ENCODE measurements around the gene UBA52. TPM values are rescaled to one million over a fixed set of nuclear protein-coding genes. Genes with fewer than 3 reads are reported as not detected.
A peak's percentile ranks its signal among the peaks of the same experiment; 100 is the strongest.

UBA52 gene
- polyA plus RNA-seq, 6 donors from 2014 or later: 1,188 to 1,782 (median 1,685) TPM

GRCh38 chr19:18566953-18567352, 4.7 kb upstream of the UBA52 start:
- Mint-ChIP-seq H3K27ac (no peak overlapping the region), H3K9me3 (no peaks in the 10 kb centered on the region), H3K4me1 (peaks cover 8 to 9% (median 8%) of the 10 kb centered on the region in 3 donors), H3K27me3 (no peaks in the 10 kb centered on the region), H3K4me3 (no peak overlapping the region), H3K36me3 (peaks cover 0 to 5% of the 10 kb centered on the region in 2 donors)
- DNase-seq: no peak
- ATAC-seq (ENCODE audit: low read depth in 2 of 2): no peak

DNA sequence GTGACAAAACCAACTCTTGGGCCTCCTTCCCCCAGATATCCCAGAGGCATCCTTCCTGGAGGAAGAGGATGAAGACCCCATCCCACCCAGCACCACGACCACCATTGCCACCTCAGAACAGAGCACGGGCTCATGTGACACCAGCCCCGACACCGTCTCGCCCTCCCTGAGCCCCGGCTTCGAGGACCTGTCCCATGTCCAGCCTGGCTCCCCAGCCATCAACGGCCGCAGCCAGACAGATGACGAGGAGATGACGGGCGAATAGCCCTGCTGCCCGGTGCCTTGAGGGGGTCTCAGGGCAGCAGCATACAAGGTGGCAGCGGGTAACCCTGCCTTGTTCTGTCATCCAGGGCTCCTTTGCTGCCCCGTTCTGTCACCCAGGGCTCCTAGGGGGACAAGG, 3.3 kb upstream of the UBA52 start:
- Mint-ChIP-seq H3K4me3 (no peak overlapping the region), H3K36me3 (peaks cover 0 to 5% of the 10 kb centered on the region in 2 donors), H3K4me1 (peaks cover 21 to 22% (median 21%) of the 10 kb centered on the region in 3 donors), H3K27ac (no peak overlapping the region), H3K9me3 (no peaks in the 10 kb centered on the region), H3K27me3 (no peaks in the 10 kb centered on the region)
- DNase-seq: no peak
- ATAC-seq (ENCODE audit: low read depth in 2 of 2): no peak

- Mint-ChIP-seq H3K27ac (peak overlapping the region in 2 of 6 donors; percentile 15 to 76), H3K27me3 (no peaks in the 10 kb centered on the region), H3K36me3 (peaks cover 0 to 10% of the 10 kb centered on the region in 2 donors), H3K4me1 (peaks cover 21 to 36% (median 27%) of the 10 kb centered on the region in 3 donors), H3K4me3 (peak overlapping the region in 4 of 8 donors; percentile 12 to 71 (median 38)), H3K9me3 (no peaks in the 10 kb centered on the region)
- ATAC-seq (ENCODE audit: low read depth in 2 of 2): no peak
- no peak for DNase-seq
Measured at GRCh38 chr19:18574691-18575291, 3.1 kb downstream of the UBA52 start.

DNA sequence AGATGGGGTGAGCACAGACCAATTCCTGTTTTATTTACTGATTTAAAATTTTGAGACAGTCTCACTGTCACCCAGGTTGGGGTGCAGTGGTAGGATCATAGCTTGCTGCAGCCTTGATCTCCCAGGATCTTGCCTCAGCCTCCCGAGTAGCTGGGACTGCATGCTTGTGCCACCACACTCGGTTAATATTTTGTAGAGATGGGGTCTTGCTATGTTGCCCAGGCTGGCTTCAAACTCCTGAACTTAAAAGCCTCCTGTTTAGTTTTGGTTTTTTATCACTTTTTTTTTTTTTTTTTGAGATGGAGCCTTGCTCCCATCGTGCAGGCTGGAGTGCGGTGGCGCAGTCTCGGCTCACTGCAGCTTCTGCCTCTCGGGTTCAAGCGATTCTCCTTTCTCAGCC, 4.7 kb downstream of the UBA52 start:
- DNase-seq (no peak), ATAC-seq (ENCODE audit: low read depth in 2 of 2) (no peak)
- Mint-ChIP-seq H3K9me3 (no peaks in the 10 kb centered on the region), H3K4me3 (peak overlapping the region in 1 of 8 donors; percentile 45), H3K4me1 (peaks cover 18 to 33% (median 25%) of the 10 kb centered on the region in 3 donors), H3K36me3 (peaks cover 0 to 10% of the 10 kb centered on the region in 2 donors), H3K27ac (no peak overlapping the region), H3K27me3 (no peaks in the 10 kb centered on the region)

DNA sequence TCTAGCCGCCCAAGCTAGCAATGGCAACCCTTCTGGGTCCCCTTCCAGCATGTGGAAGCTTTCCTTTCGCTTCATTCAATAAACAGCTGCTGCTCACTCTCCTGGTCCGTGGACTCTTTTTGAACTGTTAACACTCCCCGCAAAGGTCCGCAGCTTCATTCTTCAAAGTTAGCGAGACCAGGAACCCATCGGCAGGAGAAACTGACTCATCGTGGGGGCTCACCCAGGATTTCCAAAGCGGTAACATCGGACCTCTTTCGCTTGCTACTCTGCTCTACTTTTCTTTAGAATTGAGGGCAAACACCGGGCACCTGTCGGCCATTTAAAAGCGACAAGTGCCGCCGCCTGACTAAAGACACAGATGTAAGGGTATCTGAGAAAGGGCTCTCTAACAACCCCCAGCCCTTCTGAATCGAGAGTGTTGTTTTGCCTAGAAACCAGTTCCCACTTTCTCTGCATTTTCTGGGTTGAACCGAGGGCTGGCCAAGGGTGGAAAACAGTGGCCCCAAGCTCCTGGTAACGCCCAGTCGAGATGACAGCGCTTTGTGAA, 5.8 kb downstream of the UBA52 start:
- DNase-seq: no peak
- Mint-ChIP-seq H3K4me3 (peak overlapping the region in 3 of 8 donors; percentile 6 to 45 (median 15)), H3K36me3 (peaks cover 0 to 10% of the 10 kb centered on the region in 2 donors), H3K9me3 (no peaks in the 10 kb centered on the region), H3K4me1 (peaks cover 9 to 24% (median 18%) of the 10 kb centered on the region in 3 donors), H3K27ac (peak overlapping the region in 2 of 6 donors; percentile 54 to 75), H3K27me3 (no peaks in the 10 kb centered on the region)
- ATAC-seq (ENCODE audit: low read depth in 2 of 2): no peak

DNA sequence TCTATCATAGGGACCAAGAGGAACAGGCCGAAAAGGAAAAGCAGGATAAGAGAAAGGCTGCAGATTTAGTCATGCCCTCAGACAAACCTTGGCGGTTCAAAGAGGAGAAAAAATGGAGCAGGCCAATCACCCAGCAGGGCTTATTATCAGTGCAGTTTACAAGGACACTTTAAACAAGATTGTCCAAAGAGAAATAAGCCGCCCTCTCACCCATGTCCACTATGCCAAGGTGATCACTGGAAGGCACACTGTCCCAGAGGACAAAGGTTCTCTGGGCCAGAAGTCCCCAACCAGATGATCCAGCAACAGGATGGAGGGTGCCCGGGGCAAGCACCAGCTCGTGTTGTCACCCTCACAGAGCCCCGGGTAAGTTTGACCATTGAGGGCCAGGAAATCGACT, 8.7 kb downstream of the UBA52 start:
- Mint-ChIP-seq H3K27me3 (no peaks in the 10 kb centered on the region), H3K36me3 (no peaks in the 10 kb centered on the region), H3K9me3 (no peaks in the 10 kb centered on the region), H3K4me1 (peaks cover 2 to 6% (median 3%) of the 10 kb centered on the region in 3 donors), H3K4me3 (no peak overlapping the region), H3K27ac (no peak overlapping the region)
- no peak for DNase-seq
- ATAC-seq (ENCODE audit: low read depth in 2 of 2): no peak

- no peaks in the 10 kb centered on the region for H3K9me3 Mint-ChIP-seq
- H3K36me3 Mint-ChIP-seq: no peaks in the 10 kb centered on the region
- no peak for DNase-seq
- peak overlapping the region in 1 of 6 donors; percentile 71 for H3K27ac Mint-ChIP-seq
- H3K4me1 Mint-ChIP-seq: peaks cover 29 to 47% (median 46%) of the 10 kb centered on the region in 3 donors
- H3K4me3 Mint-ChIP-seq: peak overlapping the region in 5 of 8 donors; percentile 13 to 83 (median 34)
- no peaks in the 10 kb centered on the region for H3K27me3 Mint-ChIP-seq
- no peak for ATAC-seq (ENCODE audit: low read depth in 2 of 2)
Measured at GRCh38 chr19:18586306-18586705, 14.6 kb downstream of the UBA52 start.

DNA sequence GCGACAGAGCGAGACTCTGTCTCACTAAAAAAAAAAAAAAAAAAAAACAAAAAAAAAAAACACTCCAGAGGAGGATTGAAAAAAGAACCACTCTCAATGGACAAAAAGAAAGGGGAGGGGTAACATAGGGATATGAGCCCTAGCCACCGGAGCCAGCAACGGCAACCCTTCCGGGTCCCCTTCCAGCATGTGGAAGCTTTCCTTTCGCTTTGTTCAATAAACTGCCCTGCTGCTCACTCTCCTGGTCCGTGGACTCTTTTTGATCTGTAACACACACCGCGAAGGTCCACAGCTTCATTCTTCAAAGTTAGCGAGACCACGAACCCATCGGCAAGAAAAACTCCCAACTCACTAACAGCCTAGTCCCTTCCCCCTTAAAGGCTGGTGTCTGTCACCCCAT, 15.9 kb downstream of the UBA52 start:
- peak overlapping the region in 3 of 6 donors; percentile 83 to 96 (median 86) for H3K27ac Mint-ChIP-seq
- H3K9me3 Mint-ChIP-seq: no peaks in the 10 kb centered on the region

GRCh38 chr19:18587962-18588610, 16.4 kb downstream of the UBA52 start:
- ATAC-seq (ENCODE audit: low read depth in 2 of 2): no peak
- Mint-ChIP-seq H3K9me3 (no peaks in the 10 kb centered on the region), H3K4me1 (peaks cover 29 to 49% (median 46%) of the 10 kb centered on the region in 3 donors), H3K27me3 (no peaks in the 10 kb centered on the region), H3K4me3 (peak overlapping the region; percentile 83 to 95 (median 90)), H3K27ac (peak overlapping the region; percentile 22 to 97 (median 88)), H3K36me3 (no peaks in the 10 kb centered on the region)
- DNase-seq: no peak

More for the DNA sequence above, 15.9 kb downstream of the UBA52 start:
- DNase-seq (no peak), ATAC-seq (ENCODE audit: low read depth in 2 of 2) (no peak)
- Mint-ChIP-seq H3K36me3 (no peaks in the 10 kb centered on the region), H3K4me1 (peaks cover 29 to 49% (median 46%) of the 10 kb centered on the region in 3 donors), H3K4me3 (peak overlapping the region in 6 of 8 donors; percentile 13 to 94 (median 86)), H3K27me3 (no peaks in the 10 kb centered on the region)

GRCh38 chr19:18588611-18589379, 17.1 kb downstream of the UBA52 start, which contains the start of gene REX1BD:
Gene REX1BD (plus strand): TSS chr19:18588798. CDS start chr19:18588802, 4 bp downstream.
- H3K4me3 Mint-ChIP-seq: peak within 1 kb of the TSS; percentile 83 to 95 (median 90)

GRCh38 chr19:18589380-18590272, 18.0 kb downstream of the UBA52 start:
- H3K36me3 Mint-ChIP-seq: no peaks in the 10 kb centered on the region
- no peaks in the 10 kb centered on the region for H3K9me3 Mint-ChIP-seq
- no peaks in the 10 kb centered on the region for H3K27me3 Mint-ChIP-seq
- H3K4me1 Mint-ChIP-seq: peaks cover 32 to 51% (median 51%) of the 10 kb centered on the region in 3 donors
- H3K4me3 Mint-ChIP-seq: peak overlapping the region; percentile 83 to 95 (median 90)
- ATAC-seq (ENCODE audit: low read depth in 2 of 2) (peak; percentile 44 to 50), DNase-seq (peak; percentile 62)
- H3K27ac Mint-ChIP-seq: peak overlapping the region; percentile 39 to 96 (median 88)

More at GRCh38 chr19:18588611-18589379, 17.1 kb downstream of the UBA52 start, which contains the start of gene REX1BD:
- no peaks in the 10 kb centered on the region for H3K9me3 Mint-ChIP-seq
- peaks cover 29 to 51% (median 49%) of the 10 kb centered on the region in 3 donors for H3K4me1 Mint-ChIP-seq
- peak within 1 kb of the TSS; percentile 39 to 97 (median 92) for H3K27ac Mint-ChIP-seq
- no peaks in the 10 kb centered on the region for H3K36me3 Mint-ChIP-seq
- H3K27me3 Mint-ChIP-seq: no peaks in the 10 kb centered on the region
- ATAC-seq (ENCODE audit: low read depth in 2 of 2) (peak; percentile 76 to 77), DNase-seq (peak; percentile 89)

Data from naive B cell (primary cell).